Keratinocyte (primary cell): ENCODE data around the gene POLR1G. TPM values are rescaled to one million over a fixed set of nuclear protein-coding genes. Genes with fewer than 3 reads are reported as not detected.
"Not testable (repeated sequence)": the region's sequence is repeated elsewhere in the genome, so short reads cannot be mapped to it uniquely, and the experiment has no call there.

Experiments used
- DNase-seq: peaks from one replicate; pipeline ENCODE4 v3.0.0-alpha.2; 2011; ENCODE audit warnings: low read depth, missing footprints, low spot score
- FAIRE-seq: peaks from 2 replicates; lab custom pipeline; 2011; peaks lifted over from hg19 to GRCh38; lab: Jason Lieb, UNC
- H2AFZ ChIP-seq: 2 replicates; pipeline ENCODE4 v1.6.0; 2012; ENCODE audit warnings: low read length, control low read depth, inconsistent platforms; ENCODE audit not compliant: control insufficient read depth
- H3K27ac ChIP-seq: 2 replicates; pipeline ENCODE4 v1.5.1; 2011; ENCODE audit warnings: low read length; ENCODE audit not compliant: control insufficient read depth, insufficient read depth
- H3K27me3 ChIP-seq: 3 replicates; pipeline ENCODE4 v1.6.0; 2011; ENCODE audit warnings: low read length; ENCODE audit not compliant: control insufficient read depth, insufficient read depth; ENCODE audit errors: extremely low read depth
- H3K36me3 ChIP-seq, 2 experiments: 2 replicates in 1 of 2; 3 replicates in 1 of 2; pipeline ENCODE4 v1.5.1; 2011; ENCODE audit warnings: low read length in 2 of 2, mild to moderate bottlenecking in 1 of 2; ENCODE audit not compliant: control insufficient read depth in 2 of 2, insufficient read depth in 2 of 2; ENCODE audit errors: extremely low read depth in 1 of 2
- H3K4me1 ChIP-seq: 3 replicates; pipeline ENCODE4 v1.5.1; 2011; ENCODE audit warnings: low read length; ENCODE audit not compliant: control insufficient read depth, insufficient read depth; ENCODE audit errors: extremely low read depth
- H3K4me2 ChIP-seq: 3 replicates; pipeline ENCODE4 v1.6.0; 2011; ENCODE audit warnings: low read depth, low read length; ENCODE audit not compliant: control insufficient read depth, insufficient read depth; ENCODE audit errors: extremely low read depth
- H3K4me3 ChIP-seq, 3 experiments: fragments of 200-600 bp in 1 of 3; sonication (generic) in 1 of 3; 2 replicates in 2 of 3; 3 replicates in 1 of 3; pipeline ENCODE4 v1.5.1; 2011 to 2016; ENCODE audit warnings: low read length in 3 of 3, mild to moderate bottlenecking in 3 of 3, control low read depth in 2 of 3, inconsistent platforms in 1 of 3, low read depth in 1 of 3, mixed read lengths in 1 of 3, mixed run types in 1 of 3, moderate library complexity in 1 of 3; ENCODE audit not compliant: control insufficient read depth in 2 of 3, insufficient read depth in 2 of 3; ENCODE audit errors: extremely low read depth in 1 of 3
- H3K79me2 ChIP-seq: 2 replicates; pipeline ENCODE4 v1.6.0; 2012; ENCODE audit warnings: low read length; ENCODE audit not compliant: control insufficient read depth, insufficient read depth
- H3K9ac ChIP-seq: 3 replicates; pipeline ENCODE4 v1.6.0; 2011; ENCODE audit warnings: low read length; ENCODE audit not compliant: control insufficient read depth, insufficient read depth; ENCODE audit errors: extremely low read depth
- H3K9me1 ChIP-seq: 3 replicates; pipeline ENCODE4 v1.6.0; 2011; ENCODE audit warnings: low read length; ENCODE audit not compliant: control insufficient read depth, insufficient read depth; ENCODE audit errors: extremely low read depth
- H3K9me3 ChIP-seq: 2 replicates; pipeline ENCODE4 v1.5.1; 2012; ENCODE audit warnings: low read depth, low read length; ENCODE audit not compliant: control insufficient read depth
- H4K20me1 ChIP-seq: 3 replicates; pipeline ENCODE4 v1.6.0; 2011; ENCODE audit warnings: low read length; ENCODE audit not compliant: control insufficient read depth, insufficient read depth; ENCODE audit errors: extremely low read depth
- EZH2 ChIP-seq: IDR thresholded peaks from one replicate; pipeline ENCODE4 v1.6.1; 2012; ENCODE audit warnings: inconsistent platforms, mild to moderate bottlenecking, low read length, moderate library complexity
- dilution Hi-C: fragments of 300-500 bp; cut with MboI; formaldehyde crosslinking; loops from one replicate; pipeline ENCODE4 v1.7.0; 2020; ENCODE audit warnings: low sequenced_read_pairs; ENCODE audit not compliant: extremely low pct_ligation_motif_present
- polyA plus RNA-seq, 5 experiments: library from polyadenylated mRNA; depleted of rRNA in 3 of 5; stranded (reverse) in 3 of 5; stranded (forward) in 1 of 5; unstranded in 1 of 5; fragments of >200 nt; gene quantifications; 1 replicate in 1 of 5; 2 replicates in 3 of 5; 3 replicates in 1 of 5; pipeline versions ENCODE4 v1.2.1 to v1.2.3, GENCODE V29; 2011 to 2012; ENCODE audit warnings: missing spikeins in 2 of 5, low read depth in 1 of 5, low replicate concordance in 1 of 5
- TF ChIP-seq, protein P1 (sequence below), 3 experiments: IDR thresholded peaks in 1 of 3; conservative IDR thresholded peaks in 1 of 3; optimal IDR thresholded peaks in 1 of 3; 2 replicates in 2 of 3; 3 replicates in 1 of 3; pipeline versions ENCODE3 to v1.5.1; 2011; ENCODE audit warnings: low read length in 3 of 3, mild to moderate bottlenecking in 3 of 3, moderate library complexity in 2 of 3, control low read depth in 1 of 3, inconsistent platforms in 1 of 3; ENCODE audit not compliant: insufficient read depth in 2 of 3; ENCODE audit errors: extremely low read depth in 1 of 3

Gene POLR1G
- polyA plus RNA-seq, 1 donor (not counting 4 experiments of a cell fraction or from before 2014, with no cell fraction given): 9.8 TPM

DNA sequence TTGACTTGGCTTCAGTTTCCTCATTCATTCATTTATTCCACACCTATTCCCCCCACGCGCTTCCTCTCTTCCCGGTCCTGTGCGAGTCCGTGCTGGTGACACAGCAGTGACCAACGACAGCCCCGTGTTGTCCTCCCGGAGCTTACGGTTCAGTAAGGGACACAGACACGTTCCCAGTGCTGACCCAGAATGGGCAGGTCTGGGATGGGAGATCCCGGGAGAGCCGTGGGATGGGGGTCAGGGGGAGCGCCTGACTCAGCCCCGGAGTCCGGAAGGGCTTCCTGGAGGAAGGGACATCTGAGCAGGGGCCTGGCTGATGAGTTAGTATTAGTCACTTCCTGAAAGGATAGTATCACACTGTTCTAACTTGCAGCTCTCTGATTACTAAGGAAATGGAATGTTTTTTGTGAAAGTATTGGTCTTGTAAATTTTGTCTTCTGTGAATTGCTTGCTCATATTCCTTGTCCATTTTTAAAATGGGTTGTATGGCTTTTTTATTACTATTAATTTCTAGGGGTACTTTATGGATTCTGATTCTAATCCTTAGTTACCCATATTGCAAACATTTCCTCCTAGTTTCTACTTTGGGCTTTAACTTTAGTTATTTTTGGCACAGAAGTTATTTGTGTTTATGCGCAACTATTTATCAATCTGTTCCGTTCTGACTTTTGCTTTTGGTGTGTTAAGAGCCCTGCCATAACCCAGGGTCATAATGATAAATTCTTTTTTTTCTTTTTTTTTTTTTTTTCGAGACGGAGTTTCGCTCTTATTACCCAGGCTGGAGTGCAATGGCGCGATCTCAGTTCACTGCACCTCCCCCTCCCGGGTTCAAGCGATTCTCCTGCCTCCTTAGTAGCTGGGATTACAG, 18.0 kb downstream of the POLR1G start:
- FAIRE-seq: peak; percentile 78
- no peak overlapping the region for H2AFZ ChIP-seq

DNA sequence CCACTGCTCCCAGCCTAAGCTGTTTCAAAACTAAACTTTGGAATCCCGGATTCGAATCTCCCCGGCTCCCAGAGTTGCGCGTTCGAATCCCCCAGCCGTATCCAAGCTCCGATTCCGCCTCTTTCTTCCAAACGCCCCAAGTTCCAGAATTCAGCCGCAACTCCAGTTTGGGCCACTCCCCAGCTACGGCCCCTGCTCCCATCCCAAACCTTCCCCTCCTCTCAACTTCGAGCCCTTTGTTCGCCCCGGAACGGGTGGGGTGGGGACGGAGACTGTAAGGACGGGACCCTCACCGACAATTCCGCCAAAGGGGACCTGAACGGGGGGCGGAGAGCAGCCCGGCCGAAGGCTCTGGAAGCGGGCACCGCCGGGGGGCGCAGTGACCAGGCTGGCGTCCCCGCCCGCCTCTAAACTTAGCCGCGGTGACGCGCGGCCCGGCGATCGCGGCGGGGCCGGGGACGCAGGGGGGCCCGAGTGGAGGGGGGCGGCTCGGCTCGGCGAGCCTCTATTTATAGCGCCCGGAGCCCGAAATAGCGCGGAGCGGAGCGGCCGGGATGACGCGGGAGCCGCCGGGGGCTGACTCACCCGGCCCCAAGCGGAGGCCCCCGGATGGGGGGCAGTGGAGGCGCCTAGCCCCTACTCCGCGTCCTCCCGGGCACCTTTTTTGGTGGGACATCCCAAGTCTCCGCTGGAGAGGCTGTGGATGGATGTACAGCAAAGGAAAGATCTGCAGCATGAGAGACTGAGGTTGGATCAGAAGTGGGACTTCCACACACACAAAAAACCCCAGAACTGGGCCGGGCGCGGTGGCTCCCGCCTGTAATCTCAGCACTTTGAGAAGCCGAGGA, 22.2 kb downstream of the POLR1G start:
- peak overlapping the region; percentile 70 for H3K9ac ChIP-seq
- no peak for FAIRE-seq
- no peaks in the 10 kb centered on the region for H4K20me1 ChIP-seq
- peak overlapping the region; percentile 21 to 47 (median 40) for H3K4me3 ChIP-seq
- TF ChIP-seq, protein P1, sequence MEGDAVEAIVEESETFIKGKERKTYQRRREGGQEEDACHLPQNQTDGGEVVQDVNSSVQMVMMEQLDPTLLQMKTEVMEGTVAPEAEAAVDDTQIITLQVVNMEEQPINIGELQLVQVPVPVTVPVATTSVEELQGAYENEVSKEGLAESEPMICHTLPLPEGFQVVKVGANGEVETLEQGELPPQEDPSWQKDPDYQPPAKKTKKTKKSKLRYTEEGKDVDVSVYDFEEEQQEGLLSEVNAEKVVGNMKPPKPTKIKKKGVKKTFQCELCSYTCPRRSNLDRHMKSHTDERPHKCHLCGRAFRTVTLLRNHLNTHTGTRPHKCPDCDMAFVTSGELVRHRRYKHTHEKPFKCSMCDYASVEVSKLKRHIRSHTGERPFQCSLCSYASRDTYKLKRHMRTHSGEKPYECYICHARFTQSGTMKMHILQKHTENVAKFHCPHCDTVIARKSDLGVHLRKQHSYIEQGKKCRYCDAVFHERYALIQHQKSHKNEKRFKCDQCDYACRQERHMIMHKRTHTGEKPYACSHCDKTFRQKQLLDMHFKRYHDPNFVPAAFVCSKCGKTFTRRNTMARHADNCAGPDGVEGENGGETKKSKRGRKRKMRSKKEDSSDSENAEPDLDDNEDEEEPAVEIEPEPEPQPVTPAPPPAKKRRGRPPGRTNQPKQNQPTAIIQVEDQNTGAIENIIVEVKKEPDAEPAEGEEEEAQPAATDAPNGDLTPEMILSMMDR (optimal IDR thresholded peaks at IDR 0.05 in 1 of 3, IDR thresholded peaks at IDR 0.05 in 1 of 3, conservative IDR thresholded peaks at IDR 0.05 in 1 of 3; ENCODE audit: extremely low read depth in 1 of 3, insufficient read depth in 2 of 3, low read length in 3 of 3): peak in 2 of 3 experiments; percentile 28 to 44
- TF ChIP-seq EZH2: no peak
- no peak for DNase-seq
- peak overlapping the region; percentile 67 for H3K4me2 ChIP-seq
- no peaks in the 10 kb centered on the region for H3K79me2 ChIP-seq
- H3K4me1 ChIP-seq: peaks cover 38% of the 10 kb centered on the region
- no peaks in the 10 kb centered on the region for H3K9me3 ChIP-seq
- H3K27me3 ChIP-seq: no peaks in the 10 kb centered on the region
- H2AFZ ChIP-seq: peak overlapping the region; percentile 61
- H3K36me3 ChIP-seq: no peaks in the 10 kb centered on the region
- H3K27ac ChIP-seq: peak overlapping the region; percentile 33
- dilution Hi-C loops: no loop called here
- H3K9me1 ChIP-seq: no peaks in the 10 kb centered on the region

More for the DNA sequence above, 18.0 kb downstream of the POLR1G start:
- Histone ChIP-seq H3K4me3 (peak overlapping the region; percentile 86 to 97 (median 91)), H3K9me1 (no peaks in the 10 kb centered on the region), H3K9ac (peak overlapping the region; percentile 75), H3K36me3 (peaks cover 15 to 17% of the 10 kb centered on the region in 2 experiments), H3K27me3 (no peaks in the 10 kb centered on the region), H3K79me2 (peaks cover 35% of the 10 kb centered on the region), H4K20me1 (no peaks in the 10 kb centered on the region), H3K9me3 (no peaks in the 10 kb centered on the region), H3K4me1 (peaks cover 54% of the 10 kb centered on the region), H3K4me2 (peak overlapping the region; percentile 95), H3K27ac (peak overlapping the region; percentile 95)
- DNase-seq: peak; percentile 95
- dilution Hi-C loops: no loop called here
- no peak for TF ChIP-seq EZH2
- TF ChIP-seq, protein P1 (optimal IDR thresholded peaks at IDR 0.05 in 1 of 3, IDR thresholded peaks at IDR 0.05 in 1 of 3, conservative IDR thresholded peaks at IDR 0.05 in 1 of 3; ENCODE audit: extremely low read depth in 1 of 3, insufficient read depth in 2 of 3, low read length in 3 of 3): no peak

DNA sequence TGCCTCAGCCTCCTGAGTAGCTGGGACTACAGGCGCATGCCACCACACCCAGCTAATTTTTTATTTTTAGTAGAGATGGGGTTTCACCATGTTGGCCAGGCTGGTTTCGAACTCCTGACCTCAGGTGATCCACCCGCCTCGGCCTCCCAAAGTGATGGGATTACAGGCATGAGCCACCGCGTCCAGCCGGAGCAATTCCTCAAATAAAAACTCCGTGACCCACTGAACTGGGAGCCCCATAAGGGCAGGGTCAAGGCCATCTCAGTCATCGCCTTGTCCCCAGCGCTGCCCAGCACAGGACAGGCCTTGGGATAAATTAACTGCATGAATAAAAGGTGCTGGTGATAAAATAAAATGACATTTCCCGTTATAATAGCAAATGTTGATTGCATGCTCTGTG, 23.5 kb downstream of the POLR1G start:
- H3K36me3 ChIP-seq, H3K4me3 ChIP-seq, H3K4me2 ChIP-seq, dilution Hi-C loops, H3K9me3 ChIP-seq, H4K20me1 ChIP-seq, DNase-seq, H3K27ac ChIP-seq, H3K27me3 ChIP-seq, H3K9me1 ChIP-seq, H3K79me2 ChIP-seq, FAIRE-seq, H2AFZ ChIP-seq, H3K9ac ChIP-seq: not testable (repeated sequence)
- H3K4me1 ChIP-seq: peaks cover 29% of the 10 kb centered on the region
